HepG2 (cell line): Measurements from ENCODE around the gene CTSS. TPM values are rescaled to one million over a fixed set of nuclear protein-coding genes. Genes with fewer than 3 reads are reported as not detected.

Source experiments
- ATAC-seq: fragments of 200-7000 bp; cut with Tn5 transposase; 3 replicates; pipeline ENCODE4 v1.9.1; 2020; ENCODE audit warnings: mild to moderate bottlenecking, moderate library complexity
- Bru-seq: library from RNA; stranded (reverse); fragments of 400-500 nt; gene quantifications from one replicate; lab custom pipeline; 2021; lab: Mats Ljungman, UMichigan
- BruChase-seq, 2 experiments: library from RNA; stranded (reverse); fragments of 400-500 nt; gene quantifications; one replicate each; lab custom pipeline; 2021; lab: Mats Ljungman, UMichigan
- BruUV-seq: library from RNA; stranded (reverse); fragments of 400-500 nt; replicated peaks from 2 replicates; lab custom pipeline; 2021; lab: Mats Ljungman, UMichigan
- CTCF ChIA-PET: fragments of 300-600 bp; formaldehyde crosslinking; extraction: SDS; loops from one replicate; lab custom pipeline; 2021; ENCODE audit warnings: low total read pairs, inconsistent platforms, low intra/inter-chr PET ratio; lab: Yijun Ruan, JAX
- POLR2A ChIA-PET: fragments of 350-600 bp; sonication (Branson Sonifier 250); formaldehyde crosslinking; loops from one replicate; lab custom pipeline; 2020; ENCODE audit warnings: antibody characterized with exemption, inconsistent platforms; lab: Yijun Ruan, JAX
- DNase-seq: peaks from one replicate; pipeline ENCODE4 v3.0.0-alpha.2; 2015; ENCODE audit warnings: low spot score
- FAIRE-seq: peaks from 3 replicates; lab custom pipeline; 2011; peaks lifted over from hg19 to GRCh38; lab: Jason Lieb, UNC
- H2AFZ ChIP-seq: one replicate; pipeline ENCODE4 v1.6.1; 2011; ENCODE audit warnings: low read length, inconsistent platforms
- H3K27ac ChIP-seq: fragments of 300-600 bp; 3 replicates; pipeline ENCODE4 v1.8.0; 2011; ENCODE audit warnings: mixed run types, mild to moderate bottlenecking, mixed read lengths, low read length, inconsistent platforms; ENCODE audit not compliant: insufficient read depth; ENCODE audit errors: extremely low read length
- H3K27me3 ChIP-seq, 2 experiments: fragments of 200-600 bp in 1 of 2; 2 replicates in 1 of 2; 3 replicates in 1 of 2; pipeline versions ENCODE4 v1.6.0 to v1.8.0; 2011; ENCODE audit warnings: low read length in 2 of 2, mild to moderate bottlenecking in 2 of 2, moderate library complexity in 2 of 2, inconsistent platforms in 1 of 2; ENCODE audit not compliant: insufficient read depth in 2 of 2, control insufficient read depth in 1 of 2
- H3K36me3 ChIP-seq, 2 experiments: fragments of 200-600 bp in 1 of 2; replicated peaks in 1 of 2; 2 replicates in 1 of 2; 3 replicates in 1 of 2; pipeline versions ENCODE4 v1.5.1 to v1.8.0; 2011; ENCODE audit warnings: low read length in 2 of 2, inconsistent platforms in 1 of 2; ENCODE audit not compliant: insufficient read depth in 2 of 2, control insufficient read depth in 1 of 2
- H3K4me1 ChIP-seq: 2 replicates; pipeline ENCODE4 v1.5.1; 2012; ENCODE audit warnings: low read length, inconsistent platforms; ENCODE audit not compliant: insufficient read depth
- H3K4me2 ChIP-seq: 2 replicates; pipeline ENCODE4 v1.6.0; 2011; ENCODE audit warnings: low read depth, low read length, inconsistent platforms
- H3K4me3 ChIP-seq, 3 experiments: fragments of 200-600 bp in 1 of 3; sonication (generic), shearing (Covaris generic) in 1 of 3; replicated peaks in 1 of 3; 2 replicates each; pipeline ENCODE4 v1.5.1; 2011 to 2016; ENCODE audit warnings: low read length in 3 of 3, inconsistent platforms in 2 of 3, low read depth in 2 of 3, mild to moderate bottlenecking in 2 of 3, control low read depth in 1 of 3, mixed read lengths in 1 of 3; ENCODE audit not compliant: insufficient read depth in 1 of 3
- H3K79me2 ChIP-seq: one replicate; pipeline ENCODE4 v1.6.1; 2011; ENCODE audit warnings: low read length, inconsistent platforms; ENCODE audit not compliant: insufficient read depth
- H3K9ac ChIP-seq: 2 replicates; pipeline ENCODE4 v1.6.0; 2011; ENCODE audit warnings: mild to moderate bottlenecking, low read depth, low read length, inconsistent platforms; ENCODE audit not compliant: insufficient read depth
- H3K9me3 ChIP-seq: 2 replicates; pipeline ENCODE4 v1.5.1; 2012; ENCODE audit warnings: mild to moderate bottlenecking, low read length
- H4K20me1 ChIP-seq: 2 replicates; pipeline ENCODE4 v1.6.0; 2011; ENCODE audit warnings: inconsistent platforms, mild to moderate bottlenecking, low read length, moderate library complexity; ENCODE audit not compliant: insufficient read depth
- MED1 ChIP-seq: sonication (generic); formaldehyde crosslinking; IDR thresholded peaks from 2 replicates; pipeline ENCODE4 v1.4.0; 2020; ENCODE audit warnings: missing genetic modification reagents
- ZMYM3 ChIP-seq: sonication (generic); formaldehyde crosslinking; IDR thresholded peaks from 2 replicates; pipeline ENCODE4 v1.5.1; 2020; ENCODE audit warnings: mild to moderate bottlenecking, missing genetic modification reagents
- WGBS: methylation state at CpG from one replicate; pipeline ENCODE4 v1.1.6; 2017; ENCODE audit warnings: low lambda C conversion rate; 5-methylcytosine and 5-hydroxymethylcytosine counted together
- in situ Hi-C: cut with HindIII; loops from 2 replicates; pipeline ENCODE4 v1.10.0; 2017; ENCODE audit warnings: low pct_unique_long_range_greater_than_20kb; ENCODE audit not compliant: extremely low pct_ligation_motif_present
- intact Hi-C: fragments of 100-400 bp; cut with micrococcal nuclease; formaldehyde crosslinking; loops from one replicate; pipeline ENCODE4 v1.10.0; 2022; ENCODE audit not compliant: unreplicated experiment
- long read RNA-seq, 2 experiments: library from RNA in 1 of 2; library from polyadenylated mRNA in 1 of 2; stranded (forward) in 1 of 2; unstranded in 1 of 2; transcript quantifications; one replicate each; pipeline ENCODE4 v2.0.0, GENCODE V29; 2019 to 2022
- polyA minus RNA-seq, 3 experiments: library from RNA; depleted of rRNA, polyadenylated mRNA; stranded (reverse); fragments of >200 nt; gene quantifications; 2 replicates each; pipeline ENCODE4 v1.2.3, GENCODE V29; 2011; ENCODE audit warnings: low replicate concordance in 1 of 3
- polyA plus RNA-seq, 8 experiments: library from polyadenylated mRNA; depleted of rRNA in 3 of 8; stranded (reverse) in 7 of 8; unstranded in 1 of 8; fragments of >200 nt; fragmentation: Illumina TruSeq in 4 of 8; extraction: Trizol in 4 of 8; gene quantifications; 2 replicates each; pipeline versions ENCODE4 v1.2.1 to v1.2.3, GENCODE V29; 2011 to 2016; ENCODE audit warnings: low read depth in 4 of 8, missing spikeins in 1 of 8, mixed read lengths in 1 of 8; ENCODE audit not compliant: insufficient read depth in 1 of 8
- total RNA-seq, 5 experiments: library from RNA; depleted of rRNA; stranded (reverse); fragments of >200 nt; fragmentation: Illumina TruSeq; extraction: Trizol; gene quantifications; 2 replicates each; pipeline ENCODE4 v1.2.3, GENCODE V29; 2016; ENCODE audit warnings: low read depth in 1 of 5

CTSS gene
- 1.0 and 1.3 TPM in 2 replicates for total RNA-seq (2016; rRNA removed; fragmentation: Illumina TruSeq; extraction: Trizol)
- total RNA-seq (2016; cell fraction: cytosol; rRNA removed; fragmentation: Illumina TruSeq; extraction: Trizol; ENCODE audit: low read depth) = 0.71 TPM in 1 of 2 replicates, not detected in the other
- total RNA-seq (2016; cell fraction: insoluble cytoplasmic fraction; rRNA removed; fragmentation: Illumina TruSeq; extraction: Trizol) = 0.40 and 1.4 TPM in 2 replicates
- total RNA-seq (2016; cell fraction: membrane; rRNA removed; fragmentation: Illumina TruSeq; extraction: Trizol) = 0.24 and 0.31 TPM in 2 replicates
- 2.0 and 2.3 TPM in 2 replicates for total RNA-seq (2016; cell fraction: nucleus; rRNA removed; fragmentation: Illumina TruSeq; extraction: Trizol)
- polyA plus RNA-seq (2011; rRNA removed) = 0.33 and 0.59 TPM in 2 replicates
- polyA plus RNA-seq (2011; cell fraction: cytosol; rRNA removed) = 0.28 and 1.2 TPM in 2 replicates
- 0.23 and 0.31 TPM in 2 replicates for polyA plus RNA-seq (2011; cell fraction: nucleus; rRNA removed)
- 1.1 and 1.5 TPM in 2 replicates for polyA plus RNA-seq (2012)
- polyA plus RNA-seq (2016; cell fraction: cytosol; fragmentation: Illumina TruSeq; extraction: Trizol; ENCODE audit: low read depth) = 0.10 and 0.24 TPM in 2 replicates
- polyA plus RNA-seq (2016; cell fraction: insoluble cytoplasmic fraction; fragmentation: Illumina TruSeq; extraction: Trizol; ENCODE audit: low read depth) = 0.42 and 0.67 TPM in 2 replicates
- polyA plus RNA-seq (2016; cell fraction: membrane; fragmentation: Illumina TruSeq; extraction: Trizol; ENCODE audit: low read depth) = 0.13 and 0.36 TPM in 2 replicates
- 1.5 and 1.7 TPM in 2 replicates for polyA plus RNA-seq (2016; cell fraction: nucleus; fragmentation: Illumina TruSeq; extraction: Trizol; ENCODE audit: insufficient read depth, low read depth)
- 0.44 TPM in 1 of 2 replicates, not detected in the other for polyA minus RNA-seq (2011; rRNA and poly(A)+ RNA removed; ENCODE audit: low replicate concordance)
- 0.99 TPM in 1 of 2 replicates, not detected in the other for polyA minus RNA-seq (2011; cell fraction: cytosol; rRNA and poly(A)+ RNA removed)
- polyA minus RNA-seq (2011; cell fraction: nucleus; rRNA and poly(A)+ RNA removed) = 0.25 and 0.77 TPM in 2 replicates
- percentile 21 among the genes with signal in this experiment for Bru-seq, nascent RNA
- BruChase-seq, experiment 1, labeled RNA remaining after a 6-hour chase = percentile 30 among the genes with signal in this experiment
- percentile 24 among the genes with signal in this experiment for BruChase-seq, experiment 2, labeled RNA remaining after a 2-hour chase
- long read RNA-seq, experiment 1, full-length matches to known transcripts = 1 of 1 reads
- long read RNA-seq, experiment 1, partial matches to known transcripts = 0 of 1 reads
- long read RNA-seq, experiment 1, other reads (novel, unspliced or antisense) = 0 of 1 reads
- long read RNA-seq, experiment 2 = 0 reads

DNA sequence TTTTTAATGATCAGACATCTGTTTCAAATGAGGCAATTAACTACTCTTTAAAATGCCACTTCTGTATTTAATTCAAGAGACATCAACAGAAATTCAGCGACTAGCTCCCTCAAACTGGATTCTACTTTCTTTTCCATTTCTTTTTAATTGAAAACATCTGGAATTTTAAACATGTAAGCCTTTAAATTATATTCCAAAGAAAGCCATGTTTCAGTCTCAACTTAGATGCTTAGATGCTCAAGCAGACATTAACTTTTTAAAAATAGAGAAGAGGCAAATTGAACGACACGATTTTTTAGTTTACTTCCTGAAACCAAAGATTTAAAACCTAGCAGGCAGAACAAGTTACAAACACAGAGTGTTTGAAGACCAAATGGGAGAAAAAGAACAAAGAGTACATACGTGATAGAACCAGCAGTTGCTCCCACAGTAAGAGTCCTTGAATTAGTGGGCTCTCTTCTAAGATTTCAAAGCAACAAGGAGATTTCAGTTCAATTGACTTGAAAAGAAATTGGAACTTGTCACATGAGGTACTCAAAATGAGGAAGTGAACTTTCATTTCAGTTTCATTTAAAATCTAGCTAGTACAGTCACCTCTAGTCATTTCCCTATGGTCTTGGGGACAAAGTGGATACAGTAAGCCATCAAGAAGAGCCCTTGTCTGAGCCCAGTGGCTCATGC, at the start of gene CTSS:
Gene CTSS, minus strand, starts transcription at position 483 of the 681 bp plus-strand sequence. CDS start 1,015 bp downstream, outside the sequence.
- Histone ChIP-seq H4K20me1 (no peaks in the 10 kb centered on the region), H3K27me3 (no peaks in the 10 kb centered on the region; a peak in 1 of 5 replicates), H3K4me3 (peak within 1 kb of the TSS; percentile 20 to 46 (median 24); a peak in 5 of 6 replicates), H3K4me2 (peak within 1 kb of the TSS; percentile 57), H3K79me2 (no peaks in the 10 kb centered on the region), H3K9ac (peak within 1 kb of the TSS; percentile 26; the same call in 1 of the 2 replicates), H3K9me3 (peaks cover 3% of the 10 kb centered on the region; the same call in 1 of the 2 replicates), H3K27ac (peak within 1 kb of the TSS; percentile 15), H3K4me1 (peaks cover 25% of the 10 kb centered on the region), H3K36me3 (no peaks in the 10 kb centered on the region), H2AFZ (peak within 1 kb of the TSS; percentile 93)
- no peak for TF ChIP-seq MED1 (CRISPR knock-in tag)
- peak; percentile 30; the same call in 1 of the 2 replicates for TF ChIP-seq ZMYM3 (CRISPR knock-in tag)
- FAIRE-seq (no peak), DNase-seq (no peak), ATAC-seq (peak; percentile 44; the same call in 1 of the 3 replicates)
- POLR2A ChIA-PET = no interaction called here
- intact Hi-C loops (loop anchor here (10.0 kb wide), 1 partner anchor 51 kb away; no protein-coding TSS in a partner anchor), in situ Hi-C loops (no loop called here)
- CTCF ChIA-PET = no interaction called here
- under 1% methylated on average over 4 of the region's 4 CpGs for WGBS
- no TSS peak for BruUV-seq
